NAMALWA (cell line): ENCODE measurements around the gene WFS1.

Experiments
- DNase-seq: peaks from one replicate; pipeline ENCODE4 v3.0.0-alpha.2; 2015; ENCODE audit warnings: low spot score

WFS1 gene

DNA sequence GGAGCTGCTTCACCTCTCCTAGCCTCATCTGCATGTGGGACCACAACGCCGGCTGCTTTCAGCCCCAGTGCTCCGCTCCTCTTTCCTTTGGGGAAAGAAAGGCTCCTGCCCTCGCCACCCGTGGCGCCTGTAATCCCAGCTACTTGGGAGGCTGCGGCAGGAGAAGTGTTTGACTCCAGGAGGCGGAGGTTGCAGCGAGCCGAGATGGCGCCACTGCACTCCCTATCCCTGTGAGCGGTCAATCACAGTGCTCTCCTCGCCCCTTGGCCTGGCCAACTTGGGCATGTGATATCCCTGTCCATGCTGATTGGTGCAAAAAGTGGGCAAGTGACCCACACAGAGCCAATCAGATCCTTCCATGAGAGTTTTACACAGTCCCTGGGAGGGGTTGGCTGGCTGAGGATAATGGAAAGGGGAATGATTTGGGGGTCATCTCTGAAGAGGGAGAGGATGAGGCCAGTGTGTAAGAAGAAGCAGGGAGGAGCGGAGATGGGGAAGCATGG, 56.2 kb downstream of the WFS1 start:
- DNase-seq = no peak

DNA sequence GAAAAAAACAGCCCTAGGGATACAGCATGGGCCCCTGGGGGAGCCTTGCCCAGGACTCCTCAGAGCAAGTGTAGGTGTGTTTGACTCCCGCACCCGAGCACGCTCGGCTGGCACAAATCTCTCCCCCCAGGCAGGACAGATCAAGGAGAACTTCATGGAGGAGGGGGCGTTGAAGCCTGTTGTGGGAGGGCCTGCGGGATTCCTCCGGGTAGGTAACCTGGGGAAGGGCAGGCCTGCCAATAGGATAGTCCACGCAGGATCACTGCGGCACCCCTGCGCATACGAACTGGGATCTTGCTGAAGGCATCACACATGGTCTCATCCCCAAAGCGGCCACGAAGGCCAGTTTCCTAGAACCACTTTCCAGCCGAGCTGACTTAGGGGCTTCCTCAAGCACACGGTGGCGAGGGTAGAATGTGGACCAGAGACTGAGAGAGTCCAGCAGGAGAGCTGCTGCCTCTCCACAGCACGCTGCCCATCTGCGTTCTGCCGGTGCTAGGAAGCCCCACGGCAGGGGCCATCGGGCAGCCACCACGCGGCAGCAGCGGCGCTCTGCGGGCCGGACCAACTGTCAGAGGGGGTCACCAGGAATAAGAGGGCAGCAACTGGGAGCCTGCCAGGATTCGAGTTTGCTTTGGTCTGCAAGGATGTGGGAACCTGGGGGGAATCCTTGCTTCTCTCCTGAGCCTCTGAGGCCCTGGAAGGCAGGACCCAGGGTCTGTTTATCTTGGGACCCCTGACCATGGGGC, 56.8 kb downstream of the WFS1 start:
- DNase-seq = no peak

- DNase-seq = peak; percentile 70
Measured at GRCh38 chr4:6327220-6327917, 57.7 kb downstream of the WFS1 start.

DNA sequence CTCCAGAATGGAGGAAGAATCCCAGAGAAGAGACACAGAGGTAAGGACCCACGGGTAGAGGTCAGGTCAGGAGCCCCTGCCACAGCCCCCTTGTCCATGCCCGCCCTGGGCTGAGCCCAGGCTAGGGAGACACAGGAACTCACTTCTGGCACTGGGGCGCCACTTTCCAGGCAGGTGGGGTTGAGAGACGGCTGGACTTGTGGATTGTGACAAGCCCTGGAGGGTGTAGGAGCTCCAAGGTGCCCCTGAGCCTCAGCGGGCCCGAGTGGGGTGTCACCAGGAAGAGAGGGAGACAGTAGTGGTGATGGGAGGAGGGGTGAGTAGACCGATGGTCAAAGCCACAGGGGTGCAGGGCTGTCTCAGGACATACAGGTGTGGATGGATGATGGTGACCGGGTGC, 58.9 kb downstream of the WFS1 start:
- DNase-seq = no peak

GRCh38 chr4:6329478-6330383, 60.1 kb downstream of the WFS1 start:
- no peak for DNase-seq

DNA sequence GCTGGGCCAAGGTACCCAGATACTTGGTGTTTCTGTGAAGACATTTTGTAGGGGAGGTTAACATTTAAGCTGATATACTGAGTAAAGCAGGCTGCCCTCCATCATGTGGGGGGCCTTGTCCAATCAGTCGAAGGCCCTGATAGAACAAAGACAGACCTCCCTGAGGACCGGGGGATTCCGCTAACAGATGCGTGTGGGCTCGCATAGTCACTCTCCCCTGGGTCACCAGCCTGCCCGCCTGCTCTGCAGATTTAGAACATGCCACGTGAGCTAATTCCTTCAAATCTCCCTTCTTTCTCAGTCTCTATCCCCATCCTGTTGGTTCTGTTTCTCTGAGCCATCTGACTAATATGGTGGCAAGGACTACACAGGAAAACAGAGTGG, 60.7 kb downstream of the WFS1 start:
- DNase-seq = no peak

- peak; percentile 72 for DNase-seq
Measured at GRCh38 chr4:6331018-6331417, 61.4 kb downstream of the WFS1 start.

- DNase-seq = no peak
Measured at GRCh38 chr4:6331468-6331867, 61.8 kb downstream of the WFS1 start.

DNA sequence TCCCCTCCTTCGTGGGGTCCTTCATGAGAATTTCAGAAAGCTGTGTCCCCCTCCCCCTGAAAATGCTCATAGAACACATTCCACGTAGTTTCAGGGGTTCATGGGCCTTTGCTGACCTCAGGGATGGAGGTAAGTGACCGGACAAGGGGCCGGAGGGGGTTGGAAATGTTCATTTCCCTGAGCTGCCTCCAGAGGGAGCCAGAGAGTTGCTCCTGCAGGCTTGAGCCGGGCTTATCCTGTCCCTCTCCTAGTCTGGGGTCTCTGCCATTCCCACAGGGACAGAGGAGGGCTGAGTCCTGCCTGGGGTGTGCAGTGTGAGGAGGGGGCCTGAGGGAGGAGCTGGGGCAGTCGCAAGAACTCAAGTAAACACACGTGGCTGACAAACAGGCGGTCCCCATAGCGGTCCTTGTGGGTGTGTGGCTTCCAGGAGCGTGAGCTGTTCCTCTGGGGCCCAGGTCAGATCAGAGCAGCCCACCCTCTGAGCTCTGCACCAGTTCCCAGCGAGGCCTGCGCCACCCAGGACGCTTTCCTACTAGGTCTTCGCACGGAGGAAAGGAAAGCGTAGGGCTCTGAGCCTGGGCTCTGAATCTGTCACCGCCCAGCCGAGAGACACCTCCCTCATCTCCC, 62.5 kb downstream of the WFS1 start:
- peak; percentile 39 for DNase-seq

DNA sequence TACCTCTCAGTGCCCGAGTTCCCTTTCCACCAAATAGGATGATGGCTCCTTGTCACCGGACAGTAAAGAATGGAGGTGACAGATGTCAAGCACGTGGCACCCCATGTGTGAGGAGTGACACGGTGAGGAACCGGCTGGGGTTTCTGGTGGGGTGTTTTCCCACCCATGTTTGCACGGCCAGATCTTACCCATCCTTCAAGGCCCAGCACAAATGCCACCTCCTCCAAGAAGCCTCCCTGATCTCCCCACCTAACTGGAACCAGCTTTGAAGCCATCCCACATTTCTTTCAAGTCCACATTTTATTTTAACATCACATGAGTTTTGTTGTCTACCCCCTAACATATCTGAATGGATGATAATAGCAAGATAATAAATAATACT, 63.0 kb downstream of the WFS1 start:
- no peak for DNase-seq

GRCh38 chr4:6333301-6334202, 63.9 kb downstream of the WFS1 start:
- peak; percentile 53 for DNase-seq

- no peak for DNase-seq
Measured at GRCh38 chr4:6334203-6334887, 64.7 kb downstream of the WFS1 start.

- DNase-seq = no peak
Measured at GRCh38 chr4:6335040-6335590, 65.5 kb downstream of the WFS1 start.

GRCh38 chr4:6336166-6336565, 66.5 kb downstream of the WFS1 start:
- DNase-seq = no peak

- DNase-seq = no peak
Measured at GRCh38 chr4:6337331-6337935, 67.8 kb downstream of the WFS1 start.

DNA sequence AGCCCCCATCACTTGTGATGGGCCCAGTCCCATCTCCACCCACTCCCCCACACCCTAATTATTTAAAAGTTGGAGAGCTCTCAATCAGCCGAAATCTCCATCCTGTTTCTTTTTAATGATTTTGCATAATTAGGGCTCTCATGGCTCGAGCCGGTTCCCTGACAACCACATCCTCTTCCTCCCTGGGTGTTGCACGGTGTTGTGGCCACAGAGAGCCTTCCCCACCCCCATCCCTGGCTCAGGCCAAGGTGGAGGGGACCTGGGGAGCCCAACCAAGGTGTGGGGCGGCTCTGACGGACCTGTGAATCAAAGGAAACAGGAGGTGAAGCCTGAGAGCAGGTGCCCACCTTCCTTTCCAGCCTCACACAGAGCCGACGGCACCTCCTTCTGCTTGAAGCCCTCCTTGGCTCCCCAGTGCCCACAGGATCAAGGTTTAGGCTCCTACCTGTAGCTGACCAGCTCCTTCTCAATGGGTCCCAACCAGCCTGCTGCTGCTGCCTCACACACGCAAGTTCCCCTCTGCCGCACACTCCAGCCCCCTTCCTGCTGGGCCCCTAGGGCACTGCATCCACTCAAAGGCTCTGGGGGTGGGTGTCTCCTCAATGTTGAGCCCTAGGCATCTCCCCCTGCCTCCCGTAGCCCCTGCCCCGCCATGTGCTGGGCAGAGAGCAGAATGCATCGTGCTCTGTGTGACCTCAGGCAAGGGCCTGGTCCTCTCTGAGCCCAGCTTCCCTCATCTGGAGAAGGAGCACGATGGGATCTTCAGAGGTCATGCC, 68.7 kb downstream of the WFS1 start:
- DNase-seq = no peak

DNA sequence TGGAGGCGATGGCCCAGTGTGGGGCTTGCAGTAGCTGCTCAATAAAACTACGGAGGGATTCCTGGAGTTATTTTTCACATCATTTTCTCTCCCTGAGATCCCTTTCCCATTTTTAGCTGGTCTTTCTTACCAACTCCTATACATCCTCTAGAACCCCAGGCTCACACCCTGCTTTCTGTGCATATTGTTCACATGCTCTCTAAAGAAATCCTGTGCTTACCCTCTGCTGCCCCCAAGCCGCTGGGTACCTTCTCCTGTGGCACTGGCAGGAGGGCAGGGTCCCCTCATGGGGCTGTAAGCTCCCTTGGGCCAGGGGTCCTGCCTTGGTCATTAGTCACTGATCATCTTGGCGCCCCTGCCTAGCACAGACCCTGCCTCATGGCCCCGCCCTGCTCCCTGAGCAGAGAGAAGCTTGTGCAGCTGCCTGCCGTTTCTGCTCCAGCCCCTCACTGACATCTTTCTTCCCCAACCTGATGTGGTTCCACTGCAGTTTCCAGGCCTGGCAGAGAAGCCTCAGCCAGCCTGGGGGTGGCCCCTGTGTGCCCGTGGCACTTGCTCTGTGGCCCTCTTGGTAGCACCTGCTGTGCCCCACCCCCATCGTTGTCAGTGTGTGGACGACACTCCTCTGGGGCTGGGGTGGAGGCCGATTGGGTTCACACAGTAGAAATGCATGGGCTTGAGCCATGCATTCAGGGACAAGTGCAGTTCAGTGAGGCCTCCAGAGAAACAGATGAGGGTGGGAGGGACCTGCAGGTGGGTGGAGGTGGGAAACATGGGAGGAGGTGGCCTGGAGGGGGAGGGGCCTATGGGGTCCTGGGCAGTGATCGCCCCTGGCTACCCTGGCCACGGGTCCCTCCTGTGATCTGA, 69.5 kb downstream of the WFS1 start:
- no peak for DNase-seq
